DOHH2 (cell line): ENCODE measurements around the gene RPL9.

Source experiments
- H3F3A ChIP-seq: fragments of 200-600 bp; sonication (generic), shearing (Covaris generic); 2 replicates; pipeline ENCODE4 v1.6.0; 2016; ENCODE audit warnings: antibody characterized with exemption, mild to moderate bottlenecking; ENCODE audit not compliant: control insufficient read depth, insufficient read depth
- H3K27ac ChIP-seq: fragments of 200-600 bp; sonication (generic); 2 replicates; pipeline ENCODE4 v1.5.1; 2014; ENCODE audit warnings: low read depth, mild to moderate bottlenecking, low read length, moderate library complexity
- H3K27me3 ChIP-seq: fragments of 200-600 bp; sonication (generic); 2 replicates; pipeline ENCODE4 v1.6.1; 2014; ENCODE audit warnings: mild to moderate bottlenecking, low read length, mixed read lengths; ENCODE audit not compliant: control insufficient read depth
- H3K36me3 ChIP-seq: fragments of 200-600 bp; sonication (generic); 2 replicates; pipeline ENCODE4 v1.6.1; 2014; ENCODE audit warnings: mild to moderate bottlenecking, low read length, moderate library complexity, mixed read lengths; ENCODE audit not compliant: control insufficient read depth
- H3K4me1 ChIP-seq: fragments of 200-600 bp; sonication (generic); 2 replicates; pipeline ENCODE4 v1.6.1; 2014; ENCODE audit warnings: mild to moderate bottlenecking, low read length, mixed read lengths; ENCODE audit not compliant: control insufficient read depth
- H3K4me2 ChIP-seq: fragments of 200-600 bp; sonication (generic); 2 replicates; pipeline ENCODE4 v1.6.0; 2014; ENCODE audit warnings: mild to moderate bottlenecking, low read length, moderate library complexity
- H3K4me3 ChIP-seq: fragments of 200-600 bp; sonication (generic); 2 replicates; pipeline ENCODE4 v1.5.1; 2014; ENCODE audit warnings: mild to moderate bottlenecking, low read length, mixed read lengths
- H3K79me2 ChIP-seq: fragments of 200-600 bp; sonication (generic); 2 replicates; pipeline ENCODE4 v1.6.1; 2014; ENCODE audit warnings: mild to moderate bottlenecking, low read length, mixed read lengths; ENCODE audit not compliant: control insufficient read depth
- H3K9me2 ChIP-seq: fragments of 200-600 bp; sonication (generic); replicated peaks from 2 replicates; pipeline ENCODE4 v1.6.1; 2014; ENCODE audit warnings: mild to moderate bottlenecking, low read length, mixed read lengths; ENCODE audit not compliant: control insufficient read depth
- H3K9me3 ChIP-seq: fragments of 200-600 bp; sonication (generic); 2 replicates; pipeline ENCODE4 v1.6.1; 2014; ENCODE audit warnings: antibody characterized with exemption, low read length, mixed read lengths; ENCODE audit not compliant: control insufficient read depth, insufficient read depth
- H4K20me1 ChIP-seq: fragments of 200-600 bp; sonication (generic); 2 replicates; pipeline ENCODE4 v1.6.0; 2014; ENCODE audit warnings: low read depth, mild to moderate bottlenecking, antibody characterized with exemption, low read length, moderate library complexity; ENCODE audit not compliant: control insufficient read depth, insufficient read depth
- CTCF ChIP-seq: fragments of 200-600 bp; sonication (generic); IDR thresholded peaks from one replicate; pipeline ENCODE4 v1.5.1; 2014; ENCODE audit warnings: antibody characterized with exemption, mild to moderate bottlenecking, low read depth, low read length; ENCODE audit not compliant: poor library complexity, severe bottlenecking
- EZH2phosphoT487 ChIP-seq: fragments of 200-600 bp; sonication (generic); IDR thresholded peaks from 2 replicates; pipeline ENCODE4 v1.6.1; 2017; ENCODE audit warnings: borderline replicate concordance, mild to moderate bottlenecking, antibody characterized with exemption, low read length, moderate library complexity, mixed read lengths

Gene RPL9

DNA sequence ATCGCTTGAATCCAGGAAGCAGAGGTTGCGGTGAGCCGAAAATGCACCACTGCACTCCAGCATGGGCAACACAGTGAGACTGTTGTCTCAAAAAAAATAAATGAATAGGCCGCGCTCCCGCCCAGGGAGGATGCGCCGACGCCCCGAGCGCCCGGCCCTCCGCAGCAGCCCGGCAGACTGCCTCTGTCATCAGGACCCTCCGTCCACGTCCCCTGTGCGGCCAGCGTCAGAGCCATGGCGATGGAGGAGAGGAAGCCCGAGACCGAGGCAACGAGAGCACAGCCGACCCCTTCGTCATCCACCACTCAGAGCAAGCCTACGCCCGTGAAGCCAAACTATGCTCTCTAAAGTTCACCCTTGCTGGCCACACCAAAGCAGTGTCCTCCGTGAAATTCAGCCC, 21.5 kb upstream of the RPL9 start:
- H3K9me2 ChIP-seq: no peaks in the 10 kb centered on the region
- H3K79me2 ChIP-seq: no peaks in the 10 kb centered on the region
- H3F3A ChIP-seq: 0 out of 2 replicates have a peak, but pooled peaks cover 4% of the 10 kb centered on the region
- H3K4me1 ChIP-seq: peaks cover 10% of the 10 kb centered on the region
- no peak overlapping the region for H3K27ac ChIP-seq
- TF ChIP-seq CTCF: no peak
- TF ChIP-seq EZH2phosphoT487: no peak
- H3K4me2 ChIP-seq: no peak overlapping the region
- no peaks in the 10 kb centered on the region for H4K20me1 ChIP-seq
- peaks cover 10% of the 10 kb centered on the region for H3K36me3 ChIP-seq
- H3K4me3 ChIP-seq: no peak overlapping the region
- H3K27me3 ChIP-seq: no peaks in the 10 kb centered on the region
- no peaks in the 10 kb centered on the region for H3K9me3 ChIP-seq

DNA sequence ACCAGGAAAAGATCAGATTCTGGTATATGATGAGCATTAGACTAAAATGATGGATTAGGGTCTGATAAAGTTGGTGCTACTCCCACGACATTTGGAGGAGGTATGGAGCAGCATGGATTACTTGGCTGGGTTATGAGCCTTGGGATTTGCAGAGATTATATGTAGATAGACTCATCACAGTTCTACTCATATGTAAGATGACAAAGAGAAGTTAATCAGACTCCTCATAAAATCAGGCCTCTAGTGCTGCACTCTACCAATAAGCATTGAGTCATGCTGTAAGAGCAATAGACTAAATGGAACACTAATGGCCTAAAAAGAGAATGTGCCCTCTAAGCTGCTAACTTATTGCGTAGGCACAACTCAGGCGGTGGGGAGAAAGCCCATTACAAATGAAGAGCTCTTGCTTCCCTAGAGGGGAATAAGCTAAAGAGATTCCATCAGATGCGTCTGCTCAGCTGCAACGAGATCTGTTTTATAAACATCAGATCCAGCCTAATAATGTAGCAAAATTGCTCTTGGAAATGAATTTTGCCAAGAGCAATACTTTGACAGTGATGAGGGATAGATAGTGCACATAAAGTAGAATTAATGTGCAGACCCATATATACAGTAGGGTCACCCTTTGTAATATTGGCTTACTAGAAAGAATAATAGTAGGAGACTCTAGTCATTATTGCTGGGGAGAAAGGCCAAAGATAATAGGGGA, 17.6 kb upstream of the RPL9 start:
- Histone ChIP-seq H3K79me2 (no peaks in the 10 kb centered on the region), H3K4me2 (no peak overlapping the region), H4K20me1 (no peaks in the 10 kb centered on the region), H3K4me3 (no peak overlapping the region), H3K27me3 (no peaks in the 10 kb centered on the region), H3K9me2 (no peaks in the 10 kb centered on the region), H3F3A (0 out of 2 replicates have a peak, but pooled peaks cover 4% of the 10 kb centered on the region), H3K9me3 (no peaks in the 10 kb centered on the region), H3K4me1 (no peaks in the 10 kb centered on the region), H3K36me3 (peaks cover 31% of the 10 kb centered on the region), H3K27ac (no peak overlapping the region)
- TF ChIP-seq EZH2phosphoT487: no peak
- TF ChIP-seq CTCF: no peak

DNA sequence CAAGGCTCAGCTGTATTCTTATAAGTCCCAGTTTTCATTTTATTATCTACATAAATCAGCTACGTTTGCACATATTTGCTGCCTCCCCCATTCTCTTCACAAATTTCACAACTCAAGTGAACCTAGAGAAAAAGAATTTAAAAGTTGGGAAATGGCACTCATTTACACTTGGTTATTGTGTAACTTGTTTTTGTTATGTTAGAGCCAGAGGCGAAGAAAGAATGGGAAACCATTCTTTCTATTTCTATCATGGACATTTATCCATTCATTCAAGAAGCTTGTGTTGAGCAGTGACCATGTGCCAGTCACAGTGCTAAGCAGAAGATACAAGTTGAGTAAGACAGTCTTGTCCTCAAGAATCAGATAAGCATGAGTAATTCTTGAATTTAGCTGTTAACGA, 13.7 kb upstream of the RPL9 start:
- no peaks in the 10 kb centered on the region for H3K9me2 ChIP-seq
- peaks cover 11% of the 10 kb centered on the region for H3K4me1 ChIP-seq
- H3K4me2 ChIP-seq: no peak overlapping the region
- no peak overlapping the region for H3K4me3 ChIP-seq
- H3K9me3 ChIP-seq: no peaks in the 10 kb centered on the region
- no peak overlapping the region for H3K27ac ChIP-seq
- no peaks in the 10 kb centered on the region for H4K20me1 ChIP-seq
- peaks cover 11% of the 10 kb centered on the region for H3F3A ChIP-seq
- H3K27me3 ChIP-seq: no peaks in the 10 kb centered on the region
- TF ChIP-seq EZH2phosphoT487 (no peak), CTCF (no peak)
- no peaks in the 10 kb centered on the region for H3K79me2 ChIP-seq
- H3K36me3 ChIP-seq: peaks cover 58% of the 10 kb centered on the region
